Activated T-cell treated with anti-CD3 and anti-CD28 coated beads for 48 hours (primary cell): Measurements from ENCODE around the gene PTGES3.
"Not testable (repeated sequence)": the region's sequence is repeated elsewhere in the genome, so short reads cannot be mapped to it uniquely, and the experiment has no call there.

Experiments used
- DNase-seq: peaks from one replicate; pipeline ENCODE4 v3.0.0-alpha.2; 2020; ENCODE audit warnings: low read depth

PTGES3 gene

DNA sequence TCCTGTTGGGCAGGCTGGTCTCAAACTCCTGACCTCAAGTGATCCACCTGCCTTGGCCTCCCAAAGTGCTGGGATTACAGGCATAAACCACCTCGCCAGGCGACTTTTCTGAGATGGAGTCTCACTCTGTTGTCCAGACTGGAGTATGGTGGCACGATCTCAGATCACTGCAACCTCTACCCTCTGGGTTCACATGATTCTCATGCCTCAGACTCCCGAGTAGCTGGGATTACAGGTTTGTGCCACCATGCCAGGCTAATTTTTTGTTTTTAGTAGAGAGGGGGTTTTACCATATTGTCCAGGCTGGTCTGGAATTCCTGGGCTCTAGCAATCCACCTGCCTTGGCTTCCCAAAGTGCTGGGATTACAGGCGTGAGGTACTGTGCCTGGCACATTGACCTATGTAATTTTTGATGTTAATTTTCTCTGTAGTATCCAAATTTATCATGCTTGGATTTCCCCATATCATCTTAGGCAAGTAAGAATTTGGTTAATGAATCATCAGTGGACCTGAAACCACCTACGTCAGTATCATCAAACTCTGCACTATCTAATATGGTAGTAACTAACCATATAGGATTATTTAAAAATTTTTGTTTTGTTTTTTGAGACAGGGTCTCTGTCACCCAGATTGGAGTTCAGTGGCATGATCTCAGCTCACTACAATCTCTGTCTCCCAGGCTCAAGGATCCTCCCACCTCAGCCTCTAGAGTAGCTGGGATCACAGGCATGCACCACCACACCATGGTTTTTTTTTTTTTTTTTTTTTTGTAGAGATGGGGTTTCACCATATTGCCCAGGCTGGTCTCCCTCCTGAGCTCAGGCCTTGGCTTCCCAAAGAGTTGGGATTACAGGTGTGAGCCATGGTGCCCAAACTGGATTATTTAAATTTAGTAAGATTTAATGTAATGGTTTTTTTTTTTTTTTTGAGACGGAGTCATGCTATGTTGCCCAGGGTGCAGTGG is 30.4 kb downstream of the PTGES3 start:
- DNase-seq: no peak

DNA sequence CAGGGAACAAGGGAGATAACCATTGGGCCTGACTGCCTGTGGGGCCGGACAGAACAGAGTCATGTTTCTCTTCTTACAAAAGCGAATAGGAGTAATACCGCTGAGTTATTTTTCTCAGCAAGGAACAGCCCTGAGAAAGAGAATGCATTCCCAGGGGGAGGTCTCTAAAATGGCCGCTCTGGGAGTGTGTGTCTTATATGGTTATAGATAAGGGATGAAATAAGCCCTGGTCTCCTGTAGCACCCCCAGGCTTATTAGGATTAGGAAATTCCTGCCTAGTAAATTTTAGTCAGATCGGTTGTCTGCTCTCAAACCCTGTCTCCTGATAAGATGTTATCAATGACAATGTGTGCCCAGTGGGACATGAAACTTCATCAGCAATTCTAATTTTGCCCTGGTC is 34.3 kb downstream of the PTGES3 start:
- not testable (repeated sequence) for DNase-seq

GRCh38 chr12:56648023-56648422 is 40.1 kb downstream of the PTGES3 start:
- DNase-seq: not testable (repeated sequence)

GRCh38 chr12:56645717-56646446 is 42.2 kb downstream of the PTGES3 start, which contains the start of gene ATP5F1B:
Gene ATP5F1B, minus strand, starts transcription at chr12:56645984. Its CDS starts 21 bp downstream, at chr12:56645963.
- peak; percentile 85 for DNase-seq

DNA sequence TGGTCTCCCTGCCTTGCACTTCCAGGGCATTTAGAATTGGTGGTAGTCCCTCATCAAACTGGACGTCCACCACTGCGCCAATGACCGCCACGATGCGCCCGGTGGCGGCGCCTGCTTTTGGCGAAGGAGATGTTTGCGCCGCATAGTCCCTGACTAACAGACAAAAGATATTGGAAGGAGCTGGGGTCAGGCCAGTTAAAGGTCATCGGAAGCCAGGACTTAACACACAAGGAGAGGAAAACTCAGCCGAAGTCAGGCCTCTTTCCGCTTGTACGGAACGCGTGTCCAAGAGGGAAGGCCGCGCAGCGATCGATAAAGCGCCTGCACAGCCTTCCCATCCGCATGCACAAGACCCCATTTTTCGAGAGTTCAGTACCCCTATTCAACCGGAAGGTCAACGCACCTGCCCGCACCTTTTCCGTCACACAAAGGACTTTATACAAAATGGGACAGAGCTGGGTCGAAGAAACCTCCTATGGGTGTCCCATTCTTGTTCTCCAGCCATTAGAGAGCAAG is 42.8 kb downstream of the PTGES3 start:
- DNase-seq: no peak

DNA sequence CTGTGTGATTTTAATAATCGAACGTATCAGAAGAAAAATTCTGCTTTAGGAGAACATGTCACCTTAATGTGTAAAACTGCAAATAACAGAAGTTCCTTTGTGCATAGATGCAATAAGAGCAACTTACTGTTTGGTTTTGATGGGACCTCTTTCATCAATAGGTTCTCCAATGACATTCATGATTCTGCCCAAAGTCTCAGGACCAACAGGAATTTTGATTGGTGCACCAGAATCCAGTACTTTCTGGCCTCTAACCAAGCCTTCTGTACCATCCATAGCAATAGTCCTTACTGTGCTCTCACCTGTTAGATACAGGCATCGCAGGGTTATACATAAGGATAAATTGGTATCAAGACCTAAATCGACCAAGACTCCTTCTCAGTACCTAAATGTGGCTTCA is 43.4 kb downstream of the PTGES3 start:
- no peak for DNase-seq

DNA sequence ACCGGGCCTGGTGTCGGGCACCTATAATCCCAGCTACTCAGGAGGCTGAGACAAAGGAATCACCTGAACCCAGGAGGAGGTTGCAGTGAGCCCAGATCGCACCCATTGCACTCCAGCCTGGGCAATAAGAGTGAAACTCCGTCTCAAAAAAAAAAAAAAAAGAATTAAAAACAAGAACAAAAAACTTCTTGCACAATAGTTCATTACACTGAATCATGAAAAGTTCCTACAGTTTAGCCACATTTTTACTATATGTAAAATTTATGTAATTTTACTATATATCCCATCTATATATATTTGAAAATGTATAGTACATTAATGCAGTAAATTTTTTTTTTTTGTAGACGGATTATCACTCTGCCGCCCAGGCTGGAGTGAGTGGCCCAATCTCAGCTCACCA is 46.9 kb downstream of the PTGES3 start:
- no peak for DNase-seq

GRCh38 chr12:56637621-56638020 is 50.5 kb downstream of the PTGES3 start:
- no peak for DNase-seq

DNA sequence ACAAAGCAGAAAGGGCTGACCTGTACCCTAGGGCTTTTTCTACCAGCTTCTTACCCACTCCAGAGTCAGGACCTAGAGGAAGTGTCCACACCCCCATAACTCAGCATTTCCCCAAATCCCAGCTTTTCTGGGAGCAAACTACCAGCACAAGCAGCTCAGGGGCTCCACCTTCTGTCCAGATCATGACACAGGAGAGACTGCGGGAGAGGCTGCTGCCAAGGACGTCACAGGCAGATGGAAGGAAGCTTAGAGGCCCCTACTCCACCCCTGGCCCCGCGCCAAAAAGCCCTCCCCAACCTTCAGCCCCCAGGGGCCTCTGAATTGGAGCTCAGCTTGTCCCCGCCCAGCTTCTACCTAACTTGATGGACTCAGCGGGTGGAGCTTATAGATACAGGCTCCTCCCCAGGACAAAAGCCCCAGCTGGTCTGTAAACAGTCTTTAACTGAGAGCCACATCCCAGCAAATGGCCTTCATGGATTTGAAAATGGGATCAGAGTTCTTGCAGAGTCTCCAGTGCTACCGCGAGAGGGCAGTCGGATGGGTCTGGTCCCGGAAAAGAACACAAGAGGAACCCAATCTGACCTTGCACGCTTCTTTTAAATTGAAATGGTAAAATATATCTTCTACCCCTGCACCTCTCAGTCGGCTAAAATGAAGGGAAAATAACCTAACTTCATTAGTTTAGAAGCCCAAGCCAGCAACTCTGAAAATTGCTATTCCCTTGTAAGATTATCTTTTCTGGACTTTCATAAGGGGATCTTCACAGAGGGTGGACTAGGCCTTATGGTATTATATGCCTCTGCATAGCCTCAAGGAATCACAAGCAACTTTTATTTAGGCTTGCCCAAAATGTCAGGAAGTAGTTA is 51.2 kb downstream of the PTGES3 start:
- DNase-seq: peak; percentile 88

GRCh38 chr12:56635806-56636674 is 52.0 kb downstream of the PTGES3 start:
- DNase-seq: peak; percentile 83

- DNase-seq: peak; percentile 64
Measured at GRCh38 chr12:56634837-56635791, 53.0 kb downstream of the PTGES3 start.

DNA sequence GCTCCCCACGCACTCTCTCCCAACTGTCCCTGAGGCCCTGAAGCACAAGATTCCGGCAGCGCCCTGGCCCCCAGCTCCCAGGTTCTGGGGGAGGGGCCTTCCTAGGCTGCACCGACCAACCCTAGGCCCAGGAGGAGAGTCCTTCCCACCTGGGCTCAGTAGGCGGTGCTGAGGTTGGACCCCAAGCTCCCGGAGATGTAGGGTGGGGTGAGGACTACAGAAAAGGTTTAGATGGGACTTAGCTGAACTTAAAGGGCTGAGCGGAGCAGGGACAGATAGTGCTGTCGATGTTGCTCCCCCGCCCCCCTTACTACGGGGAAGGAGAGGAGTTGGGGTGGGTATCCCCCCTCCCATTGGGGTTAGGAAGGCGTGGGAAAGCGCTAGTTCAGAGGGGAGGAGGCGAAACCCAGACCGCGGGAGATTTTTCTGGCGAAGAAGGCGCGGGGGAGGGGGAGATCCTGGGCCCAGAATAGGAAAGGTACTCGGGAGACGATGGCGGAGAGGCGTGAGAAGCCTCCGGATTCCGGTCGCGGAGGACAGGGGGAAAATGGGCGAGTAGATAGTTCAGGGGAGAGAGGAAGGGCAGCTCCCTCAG is 53.7 kb downstream of the PTGES3 start:
- peak; percentile 14 for DNase-seq

DNA sequence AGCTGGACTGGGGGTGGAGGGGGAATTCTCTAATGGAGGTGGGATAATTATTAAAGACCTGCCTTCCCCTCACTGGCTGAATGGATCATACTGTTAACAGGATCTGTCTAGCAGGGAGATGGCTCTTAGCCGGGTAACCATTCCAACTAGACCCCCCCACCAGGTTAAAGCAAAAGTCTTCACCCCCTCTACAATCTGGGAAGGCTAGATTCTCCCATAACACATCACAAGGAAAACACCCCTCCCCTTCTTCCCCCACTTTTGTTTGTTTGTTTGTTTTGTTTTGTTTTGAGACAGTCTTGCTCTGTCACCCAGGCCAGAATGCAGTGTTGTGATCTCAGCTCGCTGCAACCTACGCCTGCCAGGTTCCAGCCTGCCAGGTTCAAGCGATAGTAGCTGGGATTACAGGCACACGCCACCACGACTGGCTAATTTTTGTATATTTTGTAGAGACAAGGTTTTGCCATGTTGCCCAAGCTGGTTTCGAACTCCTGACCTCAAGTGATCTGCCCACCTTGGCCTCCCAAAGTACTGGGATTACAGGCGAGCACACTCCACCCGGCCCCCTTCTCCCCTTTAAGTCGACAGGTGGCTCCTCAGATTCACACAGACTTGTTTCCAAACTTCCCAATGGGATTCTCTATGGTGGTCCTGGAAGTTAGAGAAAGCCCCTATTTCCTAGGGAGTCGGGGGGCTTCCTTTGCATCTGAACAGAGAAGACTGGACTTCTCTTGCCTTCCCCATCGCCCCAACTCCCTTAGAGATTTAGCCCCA is 54.4 kb downstream of the PTGES3 start:
- no peak for DNase-seq

- no peak for DNase-seq
Measured at GRCh38 chr12:56632701-56633467, 55.2 kb downstream of the PTGES3 start.

DNA sequence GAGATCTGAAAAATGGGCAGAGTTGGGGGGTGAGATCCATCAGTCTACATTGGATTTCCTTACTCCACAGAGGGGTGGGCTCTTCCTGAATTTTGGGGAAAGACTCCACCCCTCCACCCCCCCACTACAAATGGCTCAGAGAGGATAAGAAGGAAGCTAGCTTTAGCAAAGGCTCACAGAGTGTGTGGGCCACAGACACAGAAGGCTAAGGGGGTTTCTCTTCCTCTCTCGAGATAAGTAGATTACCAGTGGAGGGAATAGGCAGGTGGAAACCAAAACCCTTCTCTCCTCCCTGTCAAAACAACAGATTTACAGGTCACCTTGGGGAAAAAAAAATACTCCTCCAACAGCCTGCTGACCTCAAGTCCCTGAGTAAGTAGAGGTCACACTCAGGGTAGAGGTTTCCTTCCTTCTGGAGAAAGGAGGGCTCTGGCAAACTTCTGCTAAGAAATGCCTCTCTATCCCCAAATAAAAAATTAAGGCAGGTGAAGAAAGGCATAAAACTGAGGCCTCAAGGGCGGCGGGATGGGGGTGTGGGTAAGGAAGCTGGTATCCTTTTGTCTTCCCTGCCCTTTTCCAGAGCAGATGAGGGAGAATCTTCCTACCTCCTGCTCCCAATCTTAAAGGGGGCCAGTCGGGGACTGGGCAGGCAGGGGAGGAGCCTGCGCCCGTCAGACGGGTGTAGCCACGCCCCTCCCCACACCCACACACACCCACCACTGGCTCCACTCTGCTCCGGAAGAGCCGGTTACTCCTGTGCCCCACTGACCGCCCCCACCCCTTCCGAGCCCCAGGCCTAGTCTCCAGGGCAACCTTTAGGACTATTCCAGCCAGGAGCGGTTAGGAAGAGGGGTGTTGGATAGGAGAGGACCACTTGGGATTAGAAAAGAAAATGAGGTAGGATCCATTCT is 56.0 kb downstream of the PTGES3 start:
- peak; percentile 39 for DNase-seq

- DNase-seq: peak; percentile 87
Measured at GRCh38 chr12:56630180-56630632, 57.9 kb downstream of the PTGES3 start, which contains the start of gene BAZ2A. Gene BAZ2A, minus strand, starts transcription at chr12:56630326. Its CDS starts 12,796 bp downstream, at chr12:56617530.
